ENCODE data around the gene MAP1LC3A. TPM values are rescaled to one million over a fixed set of nuclear protein-coding genes. Genes with fewer than 3 reads are reported as not detected.

Gene MAP1LC3A
- total RNA-seq, 1 donor from 2014 or later, result 33.6 TPM

DNA sequence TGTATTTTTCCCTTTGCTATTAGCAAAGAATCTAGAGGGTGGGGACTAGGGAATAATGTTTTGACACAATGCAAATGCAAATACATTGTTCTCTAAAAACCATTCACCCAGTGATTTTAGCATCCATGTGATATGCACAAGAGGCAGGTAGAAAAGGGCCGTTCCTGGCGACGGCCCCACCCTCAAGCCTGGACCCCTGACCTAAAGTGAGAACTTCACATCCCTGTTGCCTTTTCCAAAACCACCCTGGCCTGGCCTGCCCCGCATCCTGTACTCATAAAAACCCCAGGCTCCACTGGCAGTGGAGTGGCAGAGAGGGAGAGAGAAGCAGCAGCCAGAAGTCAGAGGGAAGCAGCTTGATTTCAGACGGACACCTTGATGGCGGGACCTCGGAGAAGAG, 48.5 kb downstream of the MAP1LC3A start:
- no peaks in the 10 kb centered on the region for H3K27me3 Mint-ChIP-seq (ENCODE audit: unreplicated experiment)
- H3K9me3 Mint-ChIP-seq (ENCODE audit: unreplicated experiment), result no peaks in the 10 kb centered on the region
- H3K36me3 Mint-ChIP-seq (ENCODE audit: low read depth, unreplicated experiment), result peaks cover 2% of the 10 kb centered on the region
- peaks cover 8% of the 10 kb centered on the region for H3K4me1 Mint-ChIP-seq (ENCODE audit: unreplicated experiment)
- H3K4me3 Mint-ChIP-seq (ENCODE audit: unreplicated experiment), result no peak overlapping the region
- H3K27ac Mint-ChIP-seq (ENCODE audit: unreplicated experiment), result no peak overlapping the region
- TF ChIP-seq, protein P1, sequence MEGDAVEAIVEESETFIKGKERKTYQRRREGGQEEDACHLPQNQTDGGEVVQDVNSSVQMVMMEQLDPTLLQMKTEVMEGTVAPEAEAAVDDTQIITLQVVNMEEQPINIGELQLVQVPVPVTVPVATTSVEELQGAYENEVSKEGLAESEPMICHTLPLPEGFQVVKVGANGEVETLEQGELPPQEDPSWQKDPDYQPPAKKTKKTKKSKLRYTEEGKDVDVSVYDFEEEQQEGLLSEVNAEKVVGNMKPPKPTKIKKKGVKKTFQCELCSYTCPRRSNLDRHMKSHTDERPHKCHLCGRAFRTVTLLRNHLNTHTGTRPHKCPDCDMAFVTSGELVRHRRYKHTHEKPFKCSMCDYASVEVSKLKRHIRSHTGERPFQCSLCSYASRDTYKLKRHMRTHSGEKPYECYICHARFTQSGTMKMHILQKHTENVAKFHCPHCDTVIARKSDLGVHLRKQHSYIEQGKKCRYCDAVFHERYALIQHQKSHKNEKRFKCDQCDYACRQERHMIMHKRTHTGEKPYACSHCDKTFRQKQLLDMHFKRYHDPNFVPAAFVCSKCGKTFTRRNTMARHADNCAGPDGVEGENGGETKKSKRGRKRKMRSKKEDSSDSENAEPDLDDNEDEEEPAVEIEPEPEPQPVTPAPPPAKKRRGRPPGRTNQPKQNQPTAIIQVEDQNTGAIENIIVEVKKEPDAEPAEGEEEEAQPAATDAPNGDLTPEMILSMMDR (IDR thresholded peaks at IDR 0.05; ENCODE audit: unreplicated experiment), result no peak
- DNase-seq (ENCODE audit: low spot score), result no peak

Other genes starting within 250 kb of the MAP1LC3A start
- 46.8 TPM for gene ITCH, start 195.4 kb upstream of the MAP1LC3A start, total RNA-seq (ENCODE audit: unreplicated experiment)
- gene DYNLRB1, start 42.3 kb upstream of the MAP1LC3A start, total RNA-seq (ENCODE audit: unreplicated experiment), result 96.8 TPM
- gene PIGU, start 118.4 kb downstream of the MAP1LC3A start, total RNA-seq (ENCODE audit: unreplicated experiment), result 16.5 TPM
- gene TP53INP2, start 145.6 kb downstream of the MAP1LC3A start, total RNA-seq (ENCODE audit: unreplicated experiment), result 68.5 TPM